ENCODE results near the gene FRY. TPM values are rescaled to one million over a fixed set of nuclear protein-coding genes. Genes with fewer than 3 reads are reported as not detected.

The FRY gene
- total RNA-seq, 1 experiment from 2014 or later, result 5.3 TPM

DNA sequence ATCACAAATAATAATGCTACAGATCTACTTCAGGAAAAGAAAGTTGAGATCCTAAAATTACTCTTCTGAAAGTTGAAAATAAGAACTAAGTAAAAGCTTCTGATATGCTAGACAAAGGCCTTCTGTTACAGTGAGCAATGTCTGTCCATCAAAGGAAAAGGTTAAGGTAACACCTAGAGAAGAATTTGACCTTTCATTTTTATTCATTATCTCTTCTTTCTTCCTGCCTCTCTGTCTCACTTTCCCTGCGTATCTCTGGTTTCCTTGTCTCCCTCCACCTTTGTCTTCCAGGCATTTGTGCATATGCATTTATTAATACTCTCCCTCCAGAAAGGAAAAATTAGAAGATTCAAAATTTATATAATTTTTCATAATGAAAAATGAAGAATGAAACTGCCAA lies 234.6 kb downstream of the FRY start:
- Mint-ChIP-seq H3K4me1 (no peaks in the 10 kb centered on the region), H3K4me3 (no peak overlapping the region), H3K9me3 (no peaks in the 10 kb centered on the region), H3K27me3 (ENCODE audit: low read depth) (no peaks in the 10 kb centered on the region), H3K27ac (no peak overlapping the region), H3K36me3 (no peaks in the 10 kb centered on the region)
- ChIA-PET CTCF (no interaction called here), POLR2A (no interaction called here)
- ATAC-seq (no peak), DNase-seq (ENCODE audit: low spot score) (no peak)
- TF ChIP-seq ATF1 (CRISPR knock-in tag; IDR thresholded peaks at IDR 0.05), result no peak
- no peak for TF ChIP-seq GTF2I (CRISPR knock-in tag; conservative IDR thresholded peaks at IDR 0.05)
- no peak for TF ChIP-seq NFYB (CRISPR knock-in tag; conservative IDR thresholded peaks at IDR 0.05; ENCODE audit: low read depth)
- no peak for TF ChIP-seq HMGXB4 (CRISPR knock-in tag; IDR thresholded peaks at IDR 0.05)
- TF ChIP-seq, protein P1, sequence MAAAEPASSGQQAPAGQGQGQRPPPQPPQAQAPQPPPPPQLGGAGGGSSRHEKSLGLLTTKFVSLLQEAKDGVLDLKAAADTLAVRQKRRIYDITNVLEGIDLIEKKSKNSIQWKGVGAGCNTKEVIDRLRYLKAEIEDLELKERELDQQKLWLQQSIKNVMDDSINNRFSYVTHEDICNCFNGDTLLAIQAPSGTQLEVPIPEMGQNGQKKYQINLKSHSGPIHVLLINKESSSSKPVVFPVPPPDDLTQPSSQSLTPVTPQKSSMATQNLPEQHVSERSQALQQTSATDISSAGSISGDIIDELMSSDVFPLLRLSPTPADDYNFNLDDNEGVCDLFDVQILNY (CRISPR knock-in tag; IDR thresholded peaks at IDR 0.05), result no peak
- no peak for TF ChIP-seq ZNF138 (CRISPR knock-in tag; conservative IDR thresholded peaks at IDR 0.05)
- no peak for TF ChIP-seq EMX1 (CRISPR knock-in tag; IDR thresholded peaks at IDR 0.05)
- TF ChIP-seq, protein P2, sequence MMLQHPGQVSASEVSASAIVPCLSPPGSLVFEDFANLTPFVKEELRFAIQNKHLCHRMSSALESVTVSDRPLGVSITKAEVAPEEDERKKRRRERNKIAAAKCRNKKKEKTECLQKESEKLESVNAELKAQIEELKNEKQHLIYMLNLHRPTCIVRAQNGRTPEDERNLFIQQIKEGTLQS (CRISPR knock-in tag; conservative IDR thresholded peaks at IDR 0.05), result no peak
- no peak for TF ChIP-seq ZMAT4 (CRISPR knock-in tag; IDR thresholded peaks at IDR 0.05)
- no peak for TF ChIP-seq ETV6 (CRISPR knock-in tag; IDR thresholded peaks at IDR 0.05)
- TF ChIP-seq, protein P3, sequence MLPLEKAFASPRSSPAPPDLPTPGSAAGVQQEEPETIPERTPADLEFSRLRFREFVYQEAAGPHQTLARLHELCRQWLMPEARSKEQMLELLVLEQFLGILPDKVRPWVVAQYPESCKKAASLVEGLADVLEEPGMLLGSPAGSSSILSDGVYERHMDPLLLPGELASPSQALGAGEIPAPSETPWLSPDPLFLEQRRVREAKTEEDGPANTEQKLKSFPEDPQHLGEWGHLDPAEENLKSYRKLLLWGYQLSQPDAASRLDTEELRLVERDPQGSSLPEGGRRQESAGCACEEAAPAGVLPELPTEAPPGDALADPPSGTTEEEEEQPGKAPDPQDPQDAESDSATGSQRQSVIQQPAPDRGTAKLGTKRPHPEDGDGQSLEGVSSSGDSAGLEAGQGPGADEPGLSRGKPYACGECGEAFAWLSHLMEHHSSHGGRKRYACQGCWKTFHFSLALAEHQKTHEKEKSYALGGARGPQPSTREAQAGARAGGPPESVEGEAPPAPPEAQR (CRISPR knock-in tag; IDR thresholded peaks at IDR 0.05), result no peak
- no peak for TF ChIP-seq JUN (CRISPR knock-in tag; IDR thresholded peaks at IDR 0.05)
- TF ChIP-seq, protein P4, sequence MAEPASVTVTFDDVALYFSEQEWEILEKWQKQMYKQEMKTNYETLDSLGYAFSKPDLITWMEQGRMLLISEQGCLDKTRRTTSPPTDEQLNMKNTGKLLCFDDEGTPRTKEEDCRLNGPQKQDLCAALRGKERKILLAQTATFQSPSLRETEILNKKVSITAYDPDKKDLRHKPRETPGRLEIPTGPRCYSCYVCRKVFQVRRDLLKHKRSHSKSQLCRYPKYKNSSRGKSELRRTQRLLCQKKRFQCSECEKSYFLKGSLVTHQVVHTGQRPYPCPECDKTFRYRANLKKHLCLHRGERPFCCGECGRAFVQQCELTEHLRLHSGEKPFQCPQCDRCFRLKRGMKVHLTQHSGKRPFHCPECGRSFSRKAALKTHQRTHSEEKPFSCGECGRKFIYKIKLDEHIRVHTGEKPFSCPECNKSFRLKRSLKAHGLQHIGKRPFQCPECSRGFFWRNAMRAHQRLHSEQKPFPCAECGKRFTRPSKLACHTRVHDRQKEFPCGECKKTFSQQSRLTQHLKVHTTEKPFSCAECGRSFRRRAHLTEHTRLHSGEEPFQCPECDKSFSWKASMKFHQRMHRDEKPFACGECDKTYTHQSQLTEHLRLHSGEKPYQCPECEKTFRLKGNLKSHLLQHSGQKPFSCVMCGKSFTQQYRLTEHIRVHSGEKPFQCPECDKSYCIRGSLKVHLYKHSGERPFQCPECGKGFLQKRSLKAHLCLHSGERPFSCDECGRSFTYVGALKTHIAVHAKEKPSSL (CRISPR knock-in tag; conservative IDR thresholded peaks at IDR 0.05), result no peak
- TF ChIP-seq ATF6 (CRISPR knock-in tag; IDR thresholded peaks at IDR 0.05), result no peak
- no peak for TF ChIP-seq ZNF121 (CRISPR knock-in tag; IDR thresholded peaks at IDR 0.05)
- no peak for TF ChIP-seq FOXP1 (CRISPR knock-in tag; IDR thresholded peaks at IDR 0.05; ENCODE audit: borderline replicate concordance)

DNA sequence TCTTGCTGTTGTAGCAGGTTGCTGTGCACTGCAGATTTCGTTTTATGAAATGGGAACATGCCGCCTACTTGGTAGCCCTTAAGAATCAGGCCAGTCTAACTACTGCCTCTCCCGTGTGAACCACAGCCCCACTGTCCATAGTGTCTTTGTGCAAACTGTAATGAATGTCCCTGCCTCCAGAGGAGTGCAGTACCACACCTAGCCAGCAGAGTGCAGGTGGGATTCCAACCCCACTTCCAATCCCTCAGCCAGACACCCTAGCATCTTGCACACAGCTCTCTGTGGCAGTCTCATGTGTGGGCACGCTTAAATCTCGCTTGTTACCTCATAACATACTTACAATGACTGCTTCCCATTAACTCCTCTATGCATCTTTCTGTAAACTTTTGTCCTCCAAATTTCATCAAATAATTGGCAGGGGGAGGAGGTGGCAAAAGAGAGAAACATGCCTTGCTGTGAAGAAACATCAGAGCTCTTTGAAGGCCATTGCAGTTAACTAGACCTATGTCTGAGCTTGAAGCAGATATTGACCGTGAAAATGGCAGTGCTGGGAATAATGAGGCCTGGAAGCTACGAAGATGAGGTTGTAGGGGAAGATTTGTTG lies 236.4 kb downstream of the FRY start:
- H3K36me3 Mint-ChIP-seq, result no peaks in the 10 kb centered on the region
- DNase-seq (ENCODE audit: low spot score) (peak; percentile 85), ATAC-seq (peak; percentile 100)
- 0 out of 2 replicates have a peak, but pooled peaks cover 2% of the 10 kb centered on the region for H3K9me3 Mint-ChIP-seq
- ChIA-PET CTCF (interaction anchor here (0.7 to 3.1 kb wide), 27 partner anchors 8 to 358 kb away, joined by 3 to 28 read pairs (median 4); partner anchors contain the start of genes BRCA2 and ZAR1L), POLR2A (no interaction called here)
- H3K27me3 Mint-ChIP-seq (ENCODE audit: low read depth), result no peaks in the 10 kb centered on the region
- TF ChIP-seq, protein P1 (CRISPR knock-in tag; IDR thresholded peaks at IDR 0.05), result no peak
- peak; percentile 98 for TF ChIP-seq CTCF (IDR thresholded peaks at IDR 0.05)
- TF ChIP-seq, protein P5, sequence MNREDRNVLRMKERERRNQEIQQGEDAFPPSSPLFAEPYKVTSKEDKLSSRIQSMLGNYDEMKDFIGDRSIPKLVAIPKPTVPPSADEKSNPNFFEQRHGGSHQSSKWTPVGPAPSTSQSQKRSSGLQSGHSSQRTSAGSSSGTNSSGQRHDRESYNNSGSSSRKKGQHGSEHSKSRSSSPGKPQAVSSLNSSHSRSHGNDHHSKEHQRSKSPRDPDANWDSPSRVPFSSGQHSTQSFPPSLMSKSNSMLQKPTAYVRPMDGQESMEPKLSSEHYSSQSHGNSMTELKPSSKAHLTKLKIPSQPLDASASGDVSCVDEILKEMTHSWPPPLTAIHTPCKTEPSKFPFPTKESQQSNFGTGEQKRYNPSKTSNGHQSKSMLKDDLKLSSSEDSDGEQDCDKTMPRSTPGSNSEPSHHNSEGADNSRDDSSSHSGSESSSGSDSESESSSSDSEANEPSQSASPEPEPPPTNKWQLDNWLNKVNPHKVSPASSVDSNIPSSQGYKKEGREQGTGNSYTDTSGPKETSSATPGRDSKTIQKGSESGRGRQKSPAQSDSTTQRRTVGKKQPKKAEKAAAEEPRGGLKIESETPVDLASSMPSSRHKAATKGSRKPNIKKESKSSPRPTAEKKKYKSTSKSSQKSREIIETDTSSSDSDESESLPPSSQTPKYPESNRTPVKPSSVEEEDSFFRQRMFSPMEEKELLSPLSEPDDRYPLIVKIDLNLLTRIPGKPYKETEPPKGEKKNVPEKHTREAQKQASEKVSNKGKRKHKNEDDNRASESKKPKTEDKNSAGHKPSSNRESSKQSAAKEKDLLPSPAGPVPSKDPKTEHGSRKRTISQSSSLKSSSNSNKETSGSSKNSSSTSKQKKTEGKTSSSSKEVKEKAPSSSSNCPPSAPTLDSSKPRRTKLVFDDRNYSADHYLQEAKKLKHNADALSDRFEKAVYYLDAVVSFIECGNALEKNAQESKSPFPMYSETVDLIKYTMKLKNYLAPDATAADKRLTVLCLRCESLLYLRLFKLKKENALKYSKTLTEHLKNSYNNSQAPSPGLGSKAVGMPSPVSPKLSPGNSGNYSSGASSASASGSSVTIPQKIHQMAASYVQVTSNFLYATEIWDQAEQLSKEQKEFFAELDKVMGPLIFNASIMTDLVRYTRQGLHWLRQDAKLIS (CRISPR knock-in tag; IDR thresholded peaks at IDR 0.05; ENCODE audit: borderline replicate concordance), result no peak
- no peak overlapping the region for H3K4me3 Mint-ChIP-seq
- H3K27ac Mint-ChIP-seq, result 0 out of 2 replicates have a peak overlapping the region, but pooled peaks have one; percentile 39
- H3K4me1 Mint-ChIP-seq, result no peaks in the 10 kb centered on the region

Measured in WTC11 (cell line).